ENCODE measurements around the gene SLC6A19.

DNA sequence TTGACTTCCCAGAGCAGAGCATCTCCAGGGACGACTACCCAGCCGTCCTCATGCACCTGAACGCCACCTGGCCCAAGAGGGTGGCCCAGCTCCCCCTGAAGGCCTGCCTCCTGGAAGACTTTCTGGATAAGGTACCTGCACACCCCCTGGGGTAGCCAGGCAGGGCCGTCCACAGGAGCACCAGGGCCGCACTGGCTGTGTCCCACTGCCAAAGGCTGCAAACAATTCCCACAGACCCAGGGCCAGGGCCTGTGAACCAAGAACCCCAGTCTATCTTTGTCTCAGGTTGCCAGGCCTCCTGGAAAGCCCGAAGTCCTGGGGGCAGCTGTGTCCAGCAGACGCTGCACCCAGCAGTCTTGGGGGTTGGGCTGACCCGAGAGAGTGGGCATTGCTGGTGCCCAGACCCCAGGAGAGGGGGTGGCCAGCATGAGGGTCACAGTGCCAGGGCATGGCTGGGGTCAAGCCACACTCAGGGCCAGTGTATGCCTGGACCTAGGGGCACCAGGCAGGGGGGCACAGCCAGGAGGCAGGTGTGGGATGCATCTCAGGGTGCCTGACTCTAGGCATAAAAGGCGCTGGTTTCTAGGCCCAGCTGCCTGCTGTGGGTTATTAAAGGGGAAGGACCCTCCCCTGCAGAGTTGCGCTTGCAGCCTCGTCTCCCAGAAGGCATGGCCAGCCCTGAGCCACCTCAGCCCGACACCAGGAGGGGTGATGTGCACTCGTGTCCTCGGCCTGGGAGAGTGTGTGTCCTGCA is 41.5 kb downstream of the SLC6A19 start:
- TF ChIP-seq CTCF (IDR thresholded peaks at IDR 0.05) (no peak), POLR2A (IDR thresholded peaks at IDR 0.05) (no peak)

All from prostate gland (tissue), 2 donors.